Spleen (tissue), 7 donors: ENCODE results near the gene RAD51B.

ENCODE experiments used
- POLR2AphosphoS5 ChIP-seq, 3 donors: sonication (generic); formaldehyde crosslinking; IDR thresholded peaks; one replicate each; pipeline ENCODE4 v1.5.1; 2017; ENCODE audit warnings: antibody characterized with exemption in 3 of 3
- TF ChIP-seq, protein P1 (sequence below), 11 experiments: fragments of 200-600 bp in 7 of 11; fragments of 450-650 bp in 4 of 11; sonication (generic) in 4 of 11; IDR thresholded peaks in 8 of 11; conservative IDR thresholded peaks in 3 of 11; 1 replicate in 7 of 11; 2 replicates in 4 of 11; pipeline versions ENCODE4 v1.4.0 to v1.8.0; 2016 to 2021; ENCODE audit warnings: antibody characterized with exemption in 11 of 11, inconsistent platforms in 4 of 11, mild to moderate bottlenecking in 1 of 11
- donor health status: DM: no; HTN: no; CAD: no; lungs with moderate emphysema.
- donor health status: DM: no; HTN: no; CAD: no.
- donor health status: DM: no; HTN: no; CAD: no.

DNA sequence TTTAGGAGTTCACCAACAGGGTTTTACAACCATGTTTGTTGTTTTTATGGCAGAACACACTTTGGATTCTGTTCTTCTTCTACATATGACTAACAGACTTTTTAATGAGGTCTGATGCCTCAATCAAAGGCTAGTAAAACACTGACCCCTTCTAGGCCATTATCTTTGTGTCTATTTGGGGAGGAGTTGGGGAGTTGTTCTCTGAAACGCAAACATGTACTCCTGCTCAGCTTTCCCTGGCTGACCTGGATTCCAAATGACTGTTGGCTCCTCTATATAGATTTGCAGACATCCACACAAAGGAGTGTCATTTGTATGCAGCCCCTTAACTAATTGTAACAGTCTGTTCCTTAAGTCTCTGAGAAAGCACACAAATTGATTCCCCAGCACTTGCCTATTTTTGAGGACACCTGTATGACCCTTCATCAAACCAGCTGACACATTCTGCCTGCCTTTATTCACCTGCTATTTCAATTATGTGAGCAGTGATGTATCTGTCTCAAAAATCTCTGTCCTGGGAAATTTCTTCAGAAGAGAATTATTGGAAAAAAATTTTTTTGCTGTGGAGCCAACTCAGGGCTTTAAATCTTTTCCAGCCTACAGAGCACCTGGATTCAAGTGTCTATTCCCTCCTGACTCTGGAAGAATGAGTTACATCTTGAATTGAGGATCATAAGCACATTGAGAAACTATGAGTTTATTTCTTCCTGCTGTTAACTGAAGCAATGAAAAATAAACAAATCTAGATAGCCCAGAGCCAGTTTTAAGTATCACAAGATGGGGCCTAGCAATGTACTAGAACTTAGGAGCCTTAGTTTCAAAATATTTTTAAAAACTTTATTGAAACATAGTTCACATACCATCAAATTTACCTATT lies 417.2 kb downstream of the RAD51B start:
- TF ChIP-seq POLR2AphosphoS5 (IDR thresholded peaks at IDR 0.05) = no peak
- TF ChIP-seq, protein P1, sequence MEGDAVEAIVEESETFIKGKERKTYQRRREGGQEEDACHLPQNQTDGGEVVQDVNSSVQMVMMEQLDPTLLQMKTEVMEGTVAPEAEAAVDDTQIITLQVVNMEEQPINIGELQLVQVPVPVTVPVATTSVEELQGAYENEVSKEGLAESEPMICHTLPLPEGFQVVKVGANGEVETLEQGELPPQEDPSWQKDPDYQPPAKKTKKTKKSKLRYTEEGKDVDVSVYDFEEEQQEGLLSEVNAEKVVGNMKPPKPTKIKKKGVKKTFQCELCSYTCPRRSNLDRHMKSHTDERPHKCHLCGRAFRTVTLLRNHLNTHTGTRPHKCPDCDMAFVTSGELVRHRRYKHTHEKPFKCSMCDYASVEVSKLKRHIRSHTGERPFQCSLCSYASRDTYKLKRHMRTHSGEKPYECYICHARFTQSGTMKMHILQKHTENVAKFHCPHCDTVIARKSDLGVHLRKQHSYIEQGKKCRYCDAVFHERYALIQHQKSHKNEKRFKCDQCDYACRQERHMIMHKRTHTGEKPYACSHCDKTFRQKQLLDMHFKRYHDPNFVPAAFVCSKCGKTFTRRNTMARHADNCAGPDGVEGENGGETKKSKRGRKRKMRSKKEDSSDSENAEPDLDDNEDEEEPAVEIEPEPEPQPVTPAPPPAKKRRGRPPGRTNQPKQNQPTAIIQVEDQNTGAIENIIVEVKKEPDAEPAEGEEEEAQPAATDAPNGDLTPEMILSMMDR (IDR thresholded peaks at IDR 0.05 in 8 of 11, conservative IDR thresholded peaks at IDR 0.05 in 3 of 11) = no peak
